ENCODE results near the gene SRM. TPM values are rescaled to one million over a fixed set of nuclear protein-coding genes. Genes with fewer than 3 reads are reported as not detected.
"Not testable (repeated sequence)": the region's sequence is repeated elsewhere in the genome, so short reads cannot be mapped to it uniquely, and the experiment has no call there.

Gene SRM
- total and polyA plus RNA-seq, 4 donors = 8.6 to 59.1 (median 24.3) TPM

DNA sequence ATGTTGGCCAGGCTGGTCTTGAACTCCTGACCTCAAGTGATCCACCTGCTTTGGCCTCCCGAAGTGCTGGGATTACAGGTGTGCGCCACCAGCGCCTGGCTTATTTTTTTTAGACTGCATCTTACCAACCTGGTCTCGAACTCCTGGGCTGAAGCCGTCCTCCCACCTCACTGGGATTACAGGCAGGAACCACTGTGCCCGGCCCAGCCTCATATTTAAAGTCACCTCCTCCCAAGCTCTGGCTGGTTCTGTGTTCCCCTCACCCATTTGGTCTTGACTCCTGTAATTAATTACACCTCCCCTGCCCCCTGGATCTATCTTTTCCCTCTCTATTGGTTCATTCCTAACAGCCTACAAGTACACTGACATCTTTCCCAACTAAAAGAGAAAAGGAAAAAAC lies 41.5 kb upstream of the SRM start:
- Histone ChIP-seq H3K27me3 (ENCODE audit: control insufficient read depth in 4 of 4, insufficient read depth in 4 of 4, low read length in 3 of 4) (no peaks in the 10 kb centered on the region), H3K9me3 (ENCODE audit: control insufficient read depth in 4 of 4, low read length in 3 of 4) (no peaks in the 10 kb centered on the region), H3K4me3 (ENCODE audit: low read depth in 1 of 3, low read length in 3 of 3) (no peak overlapping the region), H3K9ac (ENCODE audit: low read depth in 1 of 2, low read length in 2 of 2) (no peak overlapping the region), H3K4me1 (ENCODE audit: control insufficient read depth in 4 of 4, insufficient read depth in 4 of 4, low read length in 3 of 4) (peaks cover 2 to 18% (median 9%) of the 10 kb centered on the region in 4 donors), H3K36me3 (ENCODE audit: control insufficient read depth in 4 of 4, insufficient read depth in 3 of 4, low read depth in 1 of 4, low read length in 3 of 4) (peaks cover 5 to 12% (median 6%) of the 10 kb centered on the region in 4 donors), H3K27ac (ENCODE audit: low read depth in 1 of 2, low read length in 2 of 2) (no peak overlapping the region)
- no peak for DNase-seq (ENCODE audit: low spot score)
- WGBS = 93% methylated on average over 6 of the region's 6 CpGs
- TF ChIP-seq HNF4G (IDR thresholded peaks at IDR 0.05) = no peak
- no peak for TF ChIP-seq EGR1 (IDR thresholded peaks at IDR 0.05; ENCODE audit: low read depth in 2 of 2)
- TF ChIP-seq NR2F2 (IDR thresholded peaks at IDR 0.05) = no peak
- TF ChIP-seq FOXA1 (IDR thresholded peaks at IDR 0.05) = no peak
- no peak for TF ChIP-seq YY1 (IDR thresholded peaks at IDR 0.05)
- TF ChIP-seq, protein P1, sequence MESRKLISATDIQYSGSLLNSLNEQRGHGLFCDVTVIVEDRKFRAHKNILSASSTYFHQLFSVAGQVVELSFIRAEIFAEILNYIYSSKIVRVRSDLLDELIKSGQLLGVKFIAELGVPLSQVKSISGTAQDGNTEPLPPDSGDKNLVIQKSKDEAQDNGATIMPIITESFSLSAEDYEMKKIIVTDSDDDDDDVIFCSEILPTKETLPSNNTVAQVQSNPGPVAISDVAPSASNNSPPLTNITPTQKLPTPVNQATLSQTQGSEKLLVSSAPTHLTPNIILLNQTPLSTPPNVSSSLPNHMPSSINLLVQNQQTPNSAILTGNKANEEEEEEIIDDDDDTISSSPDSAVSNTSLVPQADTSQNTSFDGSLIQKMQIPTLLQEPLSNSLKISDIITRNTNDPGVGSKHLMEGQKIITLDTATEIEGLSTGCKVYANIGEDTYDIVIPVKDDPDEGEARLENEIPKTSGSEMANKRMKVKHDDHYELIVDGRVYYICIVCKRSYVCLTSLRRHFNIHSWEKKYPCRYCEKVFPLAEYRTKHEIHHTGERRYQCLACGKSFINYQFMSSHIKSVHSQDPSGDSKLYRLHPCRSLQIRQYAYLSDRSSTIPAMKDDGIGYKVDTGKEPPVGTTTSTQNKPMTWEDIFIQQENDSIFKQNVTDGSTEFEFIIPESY (IDR thresholded peaks at IDR 0.05) = no peak
- TF ChIP-seq, protein P2, sequence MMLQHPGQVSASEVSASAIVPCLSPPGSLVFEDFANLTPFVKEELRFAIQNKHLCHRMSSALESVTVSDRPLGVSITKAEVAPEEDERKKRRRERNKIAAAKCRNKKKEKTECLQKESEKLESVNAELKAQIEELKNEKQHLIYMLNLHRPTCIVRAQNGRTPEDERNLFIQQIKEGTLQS (IDR thresholded peaks at IDR 0.05) = no peak
- no peak for TF ChIP-seq JUND (IDR thresholded peaks at IDR 0.05)
- TF ChIP-seq, protein P3, sequence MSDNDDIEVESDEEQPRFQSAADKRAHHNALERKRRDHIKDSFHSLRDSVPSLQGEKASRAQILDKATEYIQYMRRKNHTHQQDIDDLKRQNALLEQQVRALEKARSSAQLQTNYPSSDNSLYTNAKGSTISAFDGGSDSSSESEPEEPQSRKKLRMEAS (IDR thresholded peaks at IDR 0.05) = no peak
- no peak for TF ChIP-seq RXRA (IDR thresholded peaks at IDR 0.05)

DNA sequence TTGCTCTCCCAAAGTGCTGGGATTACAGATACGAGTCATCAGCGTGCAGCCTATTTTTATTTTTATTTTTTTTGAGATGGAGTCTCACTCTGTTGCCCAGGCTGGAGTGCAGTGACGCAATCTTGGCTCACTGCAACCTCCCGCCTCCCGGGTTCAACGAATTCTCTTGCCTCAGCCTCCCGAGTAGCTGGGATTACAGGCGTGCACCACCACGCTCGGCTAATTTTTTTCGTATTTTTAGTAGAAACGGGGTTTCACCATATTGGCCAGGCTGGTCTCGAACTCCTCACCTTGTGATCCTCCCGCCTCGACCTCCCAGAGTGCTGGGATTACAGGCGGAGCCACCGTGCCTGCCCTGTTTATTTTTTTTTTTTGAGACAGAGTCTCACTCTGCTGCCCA lies 41.0 kb upstream of the SRM start:
- not testable (repeated sequence) for H3K9me3 ChIP-seq (ENCODE audit: control insufficient read depth in 4 of 4, low read length in 3 of 4); H3K27me3 ChIP-seq (ENCODE audit: control insufficient read depth in 4 of 4, insufficient read depth in 4 of 4, low read length in 3 of 4); H3K27ac ChIP-seq (ENCODE audit: low read depth in 1 of 2, low read length in 2 of 2); H3K9ac ChIP-seq (ENCODE audit: low read depth in 1 of 2, low read length in 2 of 2); DNase-seq (ENCODE audit: low spot score); H3K4me3 ChIP-seq (ENCODE audit: low read depth in 1 of 3, low read length in 3 of 3)
- Histone ChIP-seq H3K4me1 (ENCODE audit: control insufficient read depth in 4 of 4, insufficient read depth in 4 of 4, low read length in 3 of 4) (peaks cover 2 to 18% (median 9%) of the 10 kb centered on the region in 4 donors), H3K36me3 (ENCODE audit: control insufficient read depth in 4 of 4, insufficient read depth in 3 of 4, low read depth in 1 of 4, low read length in 3 of 4) (peaks cover 1 to 11% (median 6%) of the 10 kb centered on the region in 4 donors)
- WGBS = 96% methylated on average over 17 of the region's 17 CpGs

DNA sequence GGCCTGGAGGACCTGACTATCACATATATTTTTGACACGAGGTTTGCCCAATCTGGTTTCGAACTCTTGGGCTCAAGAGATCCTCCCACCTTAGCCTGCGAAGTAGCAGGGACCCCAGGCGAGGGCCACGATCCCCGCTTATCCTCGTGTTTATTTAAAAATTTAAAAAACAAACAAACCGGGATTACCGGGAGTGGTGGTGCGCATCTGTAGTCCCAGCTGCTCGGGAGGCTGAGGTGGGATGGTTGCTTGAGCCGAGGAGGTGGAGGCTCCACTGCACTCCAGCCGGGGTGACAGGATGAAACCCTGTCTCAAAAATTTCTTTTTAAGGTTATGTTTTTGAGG lies 40.3 kb upstream of the SRM start:
- DNase-seq (ENCODE audit: low spot score) = no peak
- TF ChIP-seq, protein P2 (IDR thresholded peaks at IDR 0.05) = no peak
- no peak for TF ChIP-seq EGR1 (IDR thresholded peaks at IDR 0.05; ENCODE audit: low read depth in 2 of 2)
- TF ChIP-seq, protein P1 (IDR thresholded peaks at IDR 0.05) = no peak
- no peak for TF ChIP-seq HNF4A (conservative IDR thresholded peaks at IDR 0.05)
- TF ChIP-seq RXRA (IDR thresholded peaks at IDR 0.05) = no peak
- no peak for TF ChIP-seq JUND (IDR thresholded peaks at IDR 0.05)
- TF ChIP-seq FOXA2 (IDR thresholded peaks at IDR 0.05) = no peak
- TF ChIP-seq YY1 (IDR thresholded peaks at IDR 0.05) = no peak
- no peak for TF ChIP-seq FOXA1 (IDR thresholded peaks at IDR 0.05)
- no peak for TF ChIP-seq SP1 (IDR thresholded peaks at IDR 0.05)
- no peak for TF ChIP-seq GABPA (IDR thresholded peaks at IDR 0.05 in 1 of 2, conservative IDR thresholded peaks at IDR 0.05 in 1 of 2)
- TF ChIP-seq TAF1 (conservative IDR thresholded peaks at IDR 0.05) = no peak
- no peak for TF ChIP-seq RAD21 (IDR thresholded peaks at IDR 0.05)
- TF ChIP-seq, protein P3 (IDR thresholded peaks at IDR 0.05) = no peak
- TF ChIP-seq, protein P4, sequence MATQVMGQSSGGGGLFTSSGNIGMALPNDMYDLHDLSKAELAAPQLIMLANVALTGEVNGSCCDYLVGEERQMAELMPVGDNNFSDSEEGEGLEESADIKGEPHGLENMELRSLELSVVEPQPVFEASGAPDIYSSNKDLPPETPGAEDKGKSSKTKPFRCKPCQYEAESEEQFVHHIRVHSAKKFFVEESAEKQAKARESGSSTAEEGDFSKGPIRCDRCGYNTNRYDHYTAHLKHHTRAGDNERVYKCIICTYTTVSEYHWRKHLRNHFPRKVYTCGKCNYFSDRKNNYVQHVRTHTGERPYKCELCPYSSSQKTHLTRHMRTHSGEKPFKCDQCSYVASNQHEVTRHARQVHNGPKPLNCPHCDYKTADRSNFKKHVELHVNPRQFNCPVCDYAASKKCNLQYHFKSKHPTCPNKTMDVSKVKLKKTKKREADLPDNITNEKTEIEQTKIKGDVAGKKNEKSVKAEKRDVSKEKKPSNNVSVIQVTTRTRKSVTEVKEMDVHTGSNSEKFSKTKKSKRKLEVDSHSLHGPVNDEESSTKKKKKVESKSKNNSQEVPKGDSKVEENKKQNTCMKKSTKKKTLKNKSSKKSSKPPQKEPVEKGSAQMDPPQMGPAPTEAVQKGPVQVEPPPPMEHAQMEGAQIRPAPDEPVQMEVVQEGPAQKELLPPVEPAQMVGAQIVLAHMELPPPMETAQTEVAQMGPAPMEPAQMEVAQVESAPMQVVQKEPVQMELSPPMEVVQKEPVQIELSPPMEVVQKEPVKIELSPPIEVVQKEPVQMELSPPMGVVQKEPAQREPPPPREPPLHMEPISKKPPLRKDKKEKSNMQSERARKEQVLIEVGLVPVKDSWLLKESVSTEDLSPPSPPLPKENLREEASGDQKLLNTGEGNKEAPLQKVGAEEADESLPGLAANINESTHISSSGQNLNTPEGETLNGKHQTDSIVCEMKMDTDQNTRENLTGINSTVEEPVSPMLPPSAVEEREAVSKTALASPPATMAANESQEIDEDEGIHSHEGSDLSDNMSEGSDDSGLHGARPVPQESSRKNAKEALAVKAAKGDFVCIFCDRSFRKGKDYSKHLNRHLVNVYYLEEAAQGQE (IDR thresholded peaks at IDR 0.05) = no peak

More for the DNA sequence above, 40.3 kb upstream of the SRM start:
- Histone ChIP-seq H3K4me3 (ENCODE audit: low read depth in 1 of 3, low read length in 3 of 3) (peak overlapping the region; percentile 86 to 99 (median 98)), H3K4me1 (ENCODE audit: control insufficient read depth in 4 of 4, insufficient read depth in 4 of 4, low read length in 3 of 4) (peaks cover 2 to 18% (median 9%) of the 10 kb centered on the region in 4 donors), H3K36me3 (ENCODE audit: control insufficient read depth in 4 of 4, insufficient read depth in 3 of 4, low read depth in 1 of 4, low read length in 3 of 4) (peaks cover 0 to 12% (median 8%) of the 10 kb centered on the region in 4 donors), H3K9ac (ENCODE audit: low read depth in 1 of 2, low read length in 2 of 2) (peak overlapping the region; percentile 79 to 84), H3K27ac (ENCODE audit: low read depth in 1 of 2, low read length in 2 of 2) (peak overlapping the region; percentile 54 to 59), H3K9me3 (ENCODE audit: control insufficient read depth in 4 of 4, low read length in 3 of 4) (no peaks in the 10 kb centered on the region), H3K27me3 (ENCODE audit: control insufficient read depth in 4 of 4, insufficient read depth in 4 of 4, low read length in 3 of 4) (no peaks in the 10 kb centered on the region)
- 40% methylated on average over 13 of the region's 13 CpGs for WGBS

All from liver (tissue), 9 donors.